PFSK-1 (cell line): ENCODE data around the gene ZNF490.

ENCODE experiments used
- POLR2AphosphoS5 ChIP-seq: IDR thresholded peaks from 2 replicates; pipeline ENCODE4 v1.6.1; 2012; ENCODE audit warnings: low read depth, mild to moderate bottlenecking, control low read depth, low read length, moderate library complexity
- SIN3A ChIP-seq: IDR thresholded peaks from 2 replicates; pipeline ENCODE4 v1.6.1; 2012; ENCODE audit warnings: mild to moderate bottlenecking, low read length, moderate library complexity, borderline replicate concordance; ENCODE audit not compliant: insufficient read depth
- TAF1 ChIP-seq: IDR thresholded peaks from 2 replicates; pipeline ENCODE4 v1.6.1; 2012; ENCODE audit warnings: low read length, control low read depth, borderline replicate concordance; ENCODE audit not compliant: insufficient read depth
- TF ChIP-seq, protein P1 (sequence below), 2 experiments: IDR thresholded peaks; 2 replicates each; pipeline versions ENCODE4 v1.6.1 to v1.8.0; 2011 to 2012; ENCODE audit warnings: low read depth in 2 of 2, low read length in 2 of 2, control low read depth in 1 of 2, inconsistent platforms in 1 of 2, mild to moderate bottlenecking in 1 of 2, moderate library complexity in 1 of 2; ENCODE audit not compliant: insufficient read depth in 1 of 2

DNA sequence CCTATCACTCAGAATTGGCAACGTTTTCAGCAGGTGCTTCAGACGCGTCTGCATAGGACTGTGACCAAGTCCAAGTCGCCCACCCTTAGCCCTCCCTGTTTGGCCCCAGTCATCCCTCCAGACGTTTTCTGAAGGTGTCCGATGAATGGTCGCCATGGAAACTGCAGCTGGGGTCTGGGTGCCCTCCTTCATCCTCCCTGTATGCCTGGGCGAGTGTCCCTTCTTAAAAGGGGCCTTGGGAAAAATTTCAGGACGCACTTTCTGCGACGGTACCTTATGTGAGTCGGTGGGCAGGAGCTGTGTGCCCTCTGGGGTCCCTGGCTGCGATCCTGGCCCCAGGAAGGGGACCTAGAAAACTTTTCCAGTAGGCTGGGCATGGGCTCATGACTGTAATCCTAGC is 30.8 kb upstream of the ZNF490 start:
- TF ChIP-seq, protein P1, sequence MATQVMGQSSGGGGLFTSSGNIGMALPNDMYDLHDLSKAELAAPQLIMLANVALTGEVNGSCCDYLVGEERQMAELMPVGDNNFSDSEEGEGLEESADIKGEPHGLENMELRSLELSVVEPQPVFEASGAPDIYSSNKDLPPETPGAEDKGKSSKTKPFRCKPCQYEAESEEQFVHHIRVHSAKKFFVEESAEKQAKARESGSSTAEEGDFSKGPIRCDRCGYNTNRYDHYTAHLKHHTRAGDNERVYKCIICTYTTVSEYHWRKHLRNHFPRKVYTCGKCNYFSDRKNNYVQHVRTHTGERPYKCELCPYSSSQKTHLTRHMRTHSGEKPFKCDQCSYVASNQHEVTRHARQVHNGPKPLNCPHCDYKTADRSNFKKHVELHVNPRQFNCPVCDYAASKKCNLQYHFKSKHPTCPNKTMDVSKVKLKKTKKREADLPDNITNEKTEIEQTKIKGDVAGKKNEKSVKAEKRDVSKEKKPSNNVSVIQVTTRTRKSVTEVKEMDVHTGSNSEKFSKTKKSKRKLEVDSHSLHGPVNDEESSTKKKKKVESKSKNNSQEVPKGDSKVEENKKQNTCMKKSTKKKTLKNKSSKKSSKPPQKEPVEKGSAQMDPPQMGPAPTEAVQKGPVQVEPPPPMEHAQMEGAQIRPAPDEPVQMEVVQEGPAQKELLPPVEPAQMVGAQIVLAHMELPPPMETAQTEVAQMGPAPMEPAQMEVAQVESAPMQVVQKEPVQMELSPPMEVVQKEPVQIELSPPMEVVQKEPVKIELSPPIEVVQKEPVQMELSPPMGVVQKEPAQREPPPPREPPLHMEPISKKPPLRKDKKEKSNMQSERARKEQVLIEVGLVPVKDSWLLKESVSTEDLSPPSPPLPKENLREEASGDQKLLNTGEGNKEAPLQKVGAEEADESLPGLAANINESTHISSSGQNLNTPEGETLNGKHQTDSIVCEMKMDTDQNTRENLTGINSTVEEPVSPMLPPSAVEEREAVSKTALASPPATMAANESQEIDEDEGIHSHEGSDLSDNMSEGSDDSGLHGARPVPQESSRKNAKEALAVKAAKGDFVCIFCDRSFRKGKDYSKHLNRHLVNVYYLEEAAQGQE (IDR thresholded peaks at IDR 0.05; ENCODE audit: insufficient read depth in 1 of 2, low read depth in 2 of 2, low read length in 2 of 2): no peak
- TF ChIP-seq TAF1 (no peak), SIN3A (no peak), POLR2AphosphoS5 (no peak)
